ENCODE results near the gene UBXN4.

DNA sequence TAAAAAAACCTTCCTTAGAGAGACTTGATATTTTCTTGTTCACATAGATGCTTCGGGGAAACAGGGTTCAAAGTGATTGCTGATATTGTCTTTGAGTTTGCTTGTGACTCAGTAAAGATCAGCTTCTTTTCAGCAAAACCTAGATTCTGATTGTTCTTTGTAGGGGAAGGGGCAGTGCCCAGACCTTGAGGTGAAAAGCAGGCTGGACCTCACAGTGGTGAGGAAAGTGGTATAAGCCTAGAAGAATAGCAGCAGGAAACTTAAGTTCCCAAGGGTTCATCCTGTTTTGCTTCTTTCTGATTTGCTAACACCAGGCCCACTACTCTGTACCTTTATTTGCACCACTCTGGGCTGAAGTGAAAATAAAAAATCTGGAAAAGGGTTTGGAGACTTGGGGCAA lies 20.9 kb downstream of the UBXN4 start:
- TF ChIP-seq EP300 (IDR thresholded peaks at IDR 0.05; ENCODE audit: low read depth): no peak
- TF ChIP-seq, protein P1, sequence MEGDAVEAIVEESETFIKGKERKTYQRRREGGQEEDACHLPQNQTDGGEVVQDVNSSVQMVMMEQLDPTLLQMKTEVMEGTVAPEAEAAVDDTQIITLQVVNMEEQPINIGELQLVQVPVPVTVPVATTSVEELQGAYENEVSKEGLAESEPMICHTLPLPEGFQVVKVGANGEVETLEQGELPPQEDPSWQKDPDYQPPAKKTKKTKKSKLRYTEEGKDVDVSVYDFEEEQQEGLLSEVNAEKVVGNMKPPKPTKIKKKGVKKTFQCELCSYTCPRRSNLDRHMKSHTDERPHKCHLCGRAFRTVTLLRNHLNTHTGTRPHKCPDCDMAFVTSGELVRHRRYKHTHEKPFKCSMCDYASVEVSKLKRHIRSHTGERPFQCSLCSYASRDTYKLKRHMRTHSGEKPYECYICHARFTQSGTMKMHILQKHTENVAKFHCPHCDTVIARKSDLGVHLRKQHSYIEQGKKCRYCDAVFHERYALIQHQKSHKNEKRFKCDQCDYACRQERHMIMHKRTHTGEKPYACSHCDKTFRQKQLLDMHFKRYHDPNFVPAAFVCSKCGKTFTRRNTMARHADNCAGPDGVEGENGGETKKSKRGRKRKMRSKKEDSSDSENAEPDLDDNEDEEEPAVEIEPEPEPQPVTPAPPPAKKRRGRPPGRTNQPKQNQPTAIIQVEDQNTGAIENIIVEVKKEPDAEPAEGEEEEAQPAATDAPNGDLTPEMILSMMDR (IDR thresholded peaks at IDR 0.05): no peak
- no peak for TF ChIP-seq POLR2A (IDR thresholded peaks at IDR 0.05)
